ENCODE results near the gene KLHL2.
"Not testable (repeated sequence)": the region's sequence is repeated elsewhere in the genome, so short reads cannot be mapped to it uniquely, and the experiment has no call there.

Gene KLHL2

GRCh38 chr4:165207431-165208220 lies at the start of gene KLHL2:
TSS of gene KLHL2 (plus strand) at chr4:165207561. CDS start at chr4:165207877, 316 bp downstream.
- DNase-seq, result peak; percentile 72 to 77

- DNase-seq, result no peak
These were observed 48.6 kb upstream of the KLHL2 start for GRCh38 chr4:165158762-165159161.

GRCh38 chr4:165164257-165164656 lies 43.1 kb upstream of the KLHL2 start:
- no peak for DNase-seq

- DNase-seq, result not testable (repeated sequence)
These were observed 40.5 kb upstream of the KLHL2 start for GRCh38 chr4:165166872-165167271.

GRCh38 chr4:165167650-165168049 lies 39.7 kb upstream of the KLHL2 start:
- DNase-seq, result no peak

GRCh38 chr4:165170819-165171218 lies 36.5 kb upstream of the KLHL2 start:
- DNase-seq, result no peak

GRCh38 chr4:165175470-165175869 lies 31.9 kb upstream of the KLHL2 start:
- not testable (repeated sequence) for DNase-seq

- no peak for DNase-seq
These were observed 31.5 kb upstream of the KLHL2 start for GRCh38 chr4:165175879-165176278.

- no peak for DNase-seq
These were observed 29.4 kb upstream of the KLHL2 start for GRCh38 chr4:165177725-165178666.

GRCh38 chr4:165184220-165184619 lies 23.1 kb upstream of the KLHL2 start:
- no peak for DNase-seq

- DNase-seq, result not testable (repeated sequence)
These were observed 22.4 kb upstream of the KLHL2 start for GRCh38 chr4:165184998-165185397.

GRCh38 chr4:165185448-165185847 lies 21.9 kb upstream of the KLHL2 start:
- DNase-seq, result no peak

GRCh38 chr4:165190591-165191347 lies 16.6 kb upstream of the KLHL2 start:
- DNase-seq, result peak in 1 of 2 donors; percentile 13

GRCh38 chr4:165191348-165191656 lies 16.1 kb upstream of the KLHL2 start:
- no peak for DNase-seq

GRCh38 chr4:165191814-165192499 lies 15.4 kb upstream of the KLHL2 start:
- no peak for DNase-seq

GRCh38 chr4:165192500-165192898 lies 14.9 kb upstream of the KLHL2 start:
- DNase-seq, result no peak

- DNase-seq, result no peak
These were observed 14.4 kb upstream of the KLHL2 start for GRCh38 chr4:165192956-165193355.

GRCh38 chr4:165194368-165194767 lies 13.0 kb upstream of the KLHL2 start:
- no peak for DNase-seq

- no peak for DNase-seq
These were observed 9.0 kb upstream of the KLHL2 start for GRCh38 chr4:165198329-165198728.

- DNase-seq, result no peak
These were observed 8.1 kb upstream of the KLHL2 start for GRCh38 chr4:165199286-165199685.

GRCh38 chr4:165199722-165200121 lies 7.6 kb upstream of the KLHL2 start:
- DNase-seq, result no peak

GRCh38 chr4:165201806-165202205 lies 5.6 kb upstream of the KLHL2 start:
- no peak for DNase-seq
